ENCODE measurements around the gene GRAP2. TPM values are rescaled to one million over a fixed set of nuclear protein-coding genes. Genes with fewer than 3 reads are reported as not detected.

GRAP2 gene
- total and polyA plus RNA-seq, 2 donors (not counting 3 experiments of a cell fraction or from before 2014, with no cell fraction given) = 0.04 TPM; not detected in 1

- Histone ChIP-seq H3K79me2 (ENCODE audit: control insufficient read depth, insufficient read depth, low read length) (no peaks in the 10 kb centered on the region), H3K9me3 (replicated peaks; ENCODE audit: control insufficient read depth, insufficient read depth, low read length) (no peaks in the 10 kb centered on the region), H3K36me3 (ENCODE audit: control insufficient read depth in 2 of 2, extremely low read depth in 1 of 2, insufficient read depth in 2 of 2, low read length in 2 of 2) (no peaks in the 10 kb centered on the region), H3K9me1 (replicated peaks; ENCODE audit: control insufficient read depth, extremely low read depth, insufficient read depth, low read length) (no peaks in the 10 kb centered on the region), H3K4me3 (replicated peaks in 1 of 3; ENCODE audit: insufficient read depth in 1 of 3, low read depth in 1 of 3, low read length in 3 of 3) (no peak overlapping the region), H3K4me1 (ENCODE audit: control insufficient read depth, extremely low read depth, insufficient read depth, low read length) (no peaks in the 10 kb centered on the region), H3K27me3 (ENCODE audit: control insufficient read depth in 2 of 2, insufficient read depth in 2 of 2, low read length in 2 of 2) (peaks cover 7 to 21% of the 10 kb centered on the region in 2 experiments), H3K4me2 (ENCODE audit: insufficient read depth, low read length) (no peak overlapping the region), H3K9ac (replicated peaks; ENCODE audit: extremely low read depth, insufficient read depth, low read length) (no peak overlapping the region), H2AFZ (ENCODE audit: low read depth, low read length) (no peak overlapping the region), H4K20me1 (replicated peaks; ENCODE audit: control insufficient read depth, extremely low read depth, insufficient read depth, low read length) (no peaks in the 10 kb centered on the region), H3K27ac (ENCODE audit: insufficient read depth, low read depth, low read length) (no peak overlapping the region)
- dilution Hi-C loops (cut with MboI; ENCODE audit: extremely low pct_ligation_motif_present, low sequenced_read_pairs) = no loop called here
- intact Hi-C loops (cut with micrococcal nuclease) = no loop called here
- ChIA-PET CTCF (interaction anchor here (0.8 to 1.7 kb wide), 3 partner anchors 9 to 52 kb away, joined by 4 to 7 read pairs (median 4); no protein-coding TSS in a partner anchor), POLR2A (no interaction called here)
- FAIRE-seq (no peak), DNase-seq (ENCODE audit: low read depth, low spot score) (no peak)
- BruUV-seq (replicated peaks) = no TSS peak
- TF ChIP-seq GATA2 (IDR thresholded peaks at IDR 0.05; ENCODE audit: insufficient read depth, insufficient read length, low read depth, low read length) = no peak
- TF ChIP-seq EZH2 (IDR thresholded peaks at IDR 0.05; ENCODE audit: borderline replicate concordance, low read depth, low read length, severe bottlenecking) = no peak
- TF ChIP-seq MYC (IDR thresholded peaks at IDR 0.05; ENCODE audit: low read depth, low read length) = no peak
- TF ChIP-seq, protein P1, sequence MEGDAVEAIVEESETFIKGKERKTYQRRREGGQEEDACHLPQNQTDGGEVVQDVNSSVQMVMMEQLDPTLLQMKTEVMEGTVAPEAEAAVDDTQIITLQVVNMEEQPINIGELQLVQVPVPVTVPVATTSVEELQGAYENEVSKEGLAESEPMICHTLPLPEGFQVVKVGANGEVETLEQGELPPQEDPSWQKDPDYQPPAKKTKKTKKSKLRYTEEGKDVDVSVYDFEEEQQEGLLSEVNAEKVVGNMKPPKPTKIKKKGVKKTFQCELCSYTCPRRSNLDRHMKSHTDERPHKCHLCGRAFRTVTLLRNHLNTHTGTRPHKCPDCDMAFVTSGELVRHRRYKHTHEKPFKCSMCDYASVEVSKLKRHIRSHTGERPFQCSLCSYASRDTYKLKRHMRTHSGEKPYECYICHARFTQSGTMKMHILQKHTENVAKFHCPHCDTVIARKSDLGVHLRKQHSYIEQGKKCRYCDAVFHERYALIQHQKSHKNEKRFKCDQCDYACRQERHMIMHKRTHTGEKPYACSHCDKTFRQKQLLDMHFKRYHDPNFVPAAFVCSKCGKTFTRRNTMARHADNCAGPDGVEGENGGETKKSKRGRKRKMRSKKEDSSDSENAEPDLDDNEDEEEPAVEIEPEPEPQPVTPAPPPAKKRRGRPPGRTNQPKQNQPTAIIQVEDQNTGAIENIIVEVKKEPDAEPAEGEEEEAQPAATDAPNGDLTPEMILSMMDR (IDR thresholded peaks at IDR 0.05; ENCODE audit: extremely low read depth in 1 of 2, insufficient read depth in 1 of 2, low read depth in 1 of 2, low read length in 2 of 2) = no peak
- TF ChIP-seq MAX (IDR thresholded peaks at IDR 0.05; ENCODE audit: insufficient read depth, insufficient read length) = no peak
- no peak for TF ChIP-seq POLR2AphosphoS5 (IDR thresholded peaks at IDR 0.05; ENCODE audit: insufficient read depth, low read depth, low read length)
- TF ChIP-seq POLR2A (IDR thresholded peaks at IDR 0.05; ENCODE audit: low read depth, low read length) = no peak
- TF ChIP-seq JUN (IDR thresholded peaks at IDR 0.05; ENCODE audit: borderline replicate concordance, insufficient read depth, insufficient read length, low read depth) = no peak
- TF ChIP-seq FOS (IDR thresholded peaks at IDR 0.05; ENCODE audit: borderline replicate concordance, insufficient read depth, low read length) = no peak
These were observed 72.8 kb downstream of the GRAP2 start for GRCh38 chr22:39973656-39974055.

Data from endothelial cell of umbilical vein (primary cell).